Middle frontal gyrus (tissue), 1 donor: Measurements from ENCODE around the gene C6orf62.
"Not testable (repeated sequence)": the region's sequence is repeated elsewhere in the genome, so short reads cannot be mapped to it uniquely, and the experiment has no call there.

ENCODE experiments used
- DNase-seq: peaks from one replicate; pipeline ENCODE4 v3.0.0-alpha.2; 2015; ENCODE audit warnings: low spot score; ENCODE audit errors: extremely low spot score

The C6orf62 gene

GRCh38 chr6:24719125-24719971 is at the start of gene C6orf62:
Gene C6orf62 (minus strand): TSS chr6:24719154. CDS start chr6:24718668, 486 bp downstream.
- DNase-seq = no peak

- DNase-seq = no peak
Measured at GRCh38 chr6:24768361-24768760, 49.4 kb upstream of the C6orf62 start.

GRCh38 chr6:24766680-24767462 is 47.9 kb upstream of the C6orf62 start:
- DNase-seq = no peak

GRCh38 chr6:24765968-24766367 is 47.0 kb upstream of the C6orf62 start:
- not testable (repeated sequence) for DNase-seq

GRCh38 chr6:24764833-24765828 is 46.2 kb upstream of the C6orf62 start:
- DNase-seq = not testable (repeated sequence)

GRCh38 chr6:24763578-24763977 is 44.6 kb upstream of the C6orf62 start:
- no peak for DNase-seq

- DNase-seq = no peak
Measured at GRCh38 chr6:24761851-24762250, 42.9 kb upstream of the C6orf62 start.

- no peak for DNase-seq
Measured at GRCh38 chr6:24761193-24761835, 42.4 kb upstream of the C6orf62 start.

GRCh38 chr6:24760210-24760609 is 41.3 kb upstream of the C6orf62 start:
- no peak for DNase-seq

GRCh38 chr6:24759718-24760117 is 40.8 kb upstream of the C6orf62 start:
- no peak for DNase-seq

- DNase-seq = no peak
Measured at GRCh38 chr6:24757611-24758010, 38.7 kb upstream of the C6orf62 start.

GRCh38 chr6:24755279-24755678 is 36.3 kb upstream of the C6orf62 start:
- no peak for DNase-seq

- DNase-seq = not testable (repeated sequence)
Measured at GRCh38 chr6:24754378-24754777, 35.4 kb upstream of the C6orf62 start.

GRCh38 chr6:24753545-24753944 is 34.6 kb upstream of the C6orf62 start:
- DNase-seq = no peak

GRCh38 chr6:24752917-24753492 is 34.1 kb upstream of the C6orf62 start:
- DNase-seq = no peak

- DNase-seq = no peak
Measured at GRCh38 chr6:24752503-24752902, 33.5 kb upstream of the C6orf62 start.

- DNase-seq = not testable (repeated sequence)
Measured at GRCh38 chr6:24750878-24751277, 31.9 kb upstream of the C6orf62 start.

- DNase-seq = no peak
Measured at GRCh38 chr6:24749297-24749696, 30.3 kb upstream of the C6orf62 start.

GRCh38 chr6:24744911-24745310 is 26.0 kb upstream of the C6orf62 start:
- DNase-seq = no peak

- no peak for DNase-seq
Measured at GRCh38 chr6:24743944-24744335, 25.0 kb upstream of the C6orf62 start.
